Karpas-422 (cell line): Measurements from ENCODE around the gene NLRP6. TPM values are rescaled to one million over a fixed set of nuclear protein-coding genes. Genes with fewer than 3 reads are reported as not detected.
"Not testable (repeated sequence)": the region's sequence is repeated elsewhere in the genome, so short reads cannot be mapped to it uniquely, and the experiment has no call there.

ENCODE experiments used
- DNase-seq: peaks from one replicate; pipeline ENCODE4 v3.0.0-alpha.2; 2015
- H2AFZ ChIP-seq: fragments of 200-600 bp; sonication (generic); 2 replicates; pipeline ENCODE4 v1.6.1; 2014; ENCODE audit warnings: antibody characterized with exemption, low read length, mixed read lengths
- H3K27ac ChIP-seq: fragments of 200-600 bp; sonication (generic); 2 replicates; pipeline ENCODE4 v1.5.1; 2014; ENCODE audit warnings: mild to moderate bottlenecking, low read length, moderate library complexity
- H3K27me3 ChIP-seq: fragments of 200-600 bp; sonication (generic); 2 replicates; pipeline ENCODE4 v1.6.1; 2014; ENCODE audit warnings: low read length, mixed read lengths
- H3K36me3 ChIP-seq: fragments of 200-600 bp; sonication (generic); 2 replicates; pipeline ENCODE4 v1.6.1; 2014; ENCODE audit warnings: low read length, mixed read lengths; ENCODE audit not compliant: insufficient read depth
- H3K4me1 ChIP-seq: fragments of 200-600 bp; sonication (generic); 2 replicates; pipeline ENCODE4 v1.6.1; 2014; ENCODE audit warnings: mild to moderate bottlenecking, low read length, mixed read lengths
- H3K4me2 ChIP-seq: fragments of 200-600 bp; sonication (generic); 2 replicates; pipeline ENCODE4 v1.6.1; 2014; ENCODE audit warnings: low read length, low read depth, mild to moderate bottlenecking; ENCODE audit not compliant: poor library complexity, severe bottlenecking
- H3K4me3 ChIP-seq: fragments of 200-600 bp; sonication (generic); 2 replicates; pipeline ENCODE4 v1.5.1; 2014; ENCODE audit warnings: mild to moderate bottlenecking, antibody characterized with exemption, low read length, mixed read lengths
- H3K79me2 ChIP-seq: fragments of 200-600 bp; sonication (generic); 2 replicates; pipeline ENCODE4 v1.6.1; 2014; ENCODE audit warnings: mild to moderate bottlenecking, low read length, mixed read lengths
- H3K9ac ChIP-seq: fragments of 200-600 bp; sonication (generic); 2 replicates; pipeline ENCODE4 v1.6.0; 2014; ENCODE audit warnings: low read length
- H3K9me2 ChIP-seq: fragments of 200-600 bp; sonication (generic), shearing (Covaris generic); replicated peaks from 2 replicates; pipeline ENCODE4 v1.6.0; 2014; ENCODE audit warnings: mild to moderate bottlenecking, low read length, moderate library complexity; ENCODE audit not compliant: insufficient read depth
- H3K9me3 ChIP-seq: fragments of 300-700, 200-600 bp; sonication (generic); 2 replicates; pipeline ENCODE4 v1.6.1; 2014; ENCODE audit warnings: low read length, mixed read lengths
- H4K20me1 ChIP-seq: fragments of 200-600 bp; sonication (generic); 2 replicates; pipeline ENCODE4 v1.6.1; 2014; ENCODE audit warnings: mild to moderate bottlenecking, antibody characterized with exemption, low read length, low read depth; ENCODE audit not compliant: insufficient read depth
- total RNA-seq: library from RNA; depleted of rRNA; stranded (reverse); fragments of >200 nt; shearing (Covaris generic); gene quantifications from 2 replicates; pipeline ENCODE4 v1.2.3, GENCODE V29; 2014; ENCODE audit warnings: low replicate concordance

NLRP6 gene
- total RNA-seq, 1 experiment from 2014 or later: not detected

- H3K36me3 ChIP-seq, H3K4me3 ChIP-seq, H3K79me2 ChIP-seq, H3K27ac ChIP-seq, H4K20me1 ChIP-seq, H3K9me2 ChIP-seq, DNase-seq, H3K4me2 ChIP-seq, H2AFZ ChIP-seq, H3K9me3 ChIP-seq, H3K9ac ChIP-seq, H3K27me3 ChIP-seq: not testable (repeated sequence)
- peaks cover 10% of the 10 kb centered on the region for H3K4me1 ChIP-seq
Observed at GRCh38 chr11:286977-287820, 9.0 kb downstream of the NLRP6 start.

- no peak overlapping the region for H2AFZ ChIP-seq
- no peak for DNase-seq
Observed at GRCh38 chr11:287821-288477, 9.7 kb downstream of the NLRP6 start.

DNA sequence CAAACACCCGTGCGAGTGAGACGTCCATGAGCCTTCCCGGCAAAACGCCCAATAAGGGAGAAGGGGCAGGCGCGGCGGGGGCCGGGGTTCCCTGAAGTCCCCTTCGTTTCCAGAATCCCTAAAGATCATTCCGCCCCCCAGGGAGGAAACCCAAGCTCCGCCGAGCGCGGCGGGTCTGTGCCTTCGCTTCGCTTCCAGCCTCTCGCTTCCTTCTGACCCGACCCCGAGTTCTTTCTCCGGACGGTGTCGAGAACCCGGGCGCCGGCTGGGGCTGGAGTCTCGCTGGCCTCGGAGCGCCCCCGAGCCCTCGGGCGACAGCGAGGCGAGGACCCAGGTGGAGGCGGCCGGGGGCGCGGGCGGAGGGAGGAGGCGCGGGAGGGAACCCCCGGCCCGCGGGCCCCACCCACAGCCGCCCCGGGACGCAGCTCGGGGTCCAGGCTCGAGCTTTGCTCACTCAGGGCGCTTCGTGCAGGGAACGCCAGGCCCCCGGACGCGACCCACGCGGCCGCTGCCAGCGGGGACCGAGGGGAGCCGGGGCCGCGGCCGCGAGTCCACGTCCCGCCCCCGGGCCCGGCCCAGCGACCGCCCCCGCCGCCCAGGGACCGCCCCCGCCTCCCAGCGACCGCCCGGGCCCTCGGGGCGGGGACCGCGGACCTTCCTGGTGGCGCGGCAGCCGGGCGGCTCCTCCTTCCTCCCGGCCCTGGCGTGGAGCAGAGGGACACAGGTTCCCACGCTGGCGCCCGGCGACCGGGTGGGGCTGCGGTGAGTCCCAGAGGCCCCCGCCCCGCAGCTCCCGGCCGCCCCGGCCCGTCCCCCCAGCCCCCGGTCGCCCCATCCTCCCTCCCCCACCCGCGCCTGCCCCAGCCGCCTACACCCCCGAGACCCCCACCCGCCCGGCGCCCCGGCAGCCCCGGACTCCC, 10.5 kb downstream of the NLRP6 start, which contains the start of gene PGGHG:
Gene PGGHG, plus strand, starts transcription at position 649 of the 920 bp plus-strand sequence. CDS start 691 bp downstream, outside the sequence.
- DNase-seq: peak; percentile 67
- peaks cover 10% of the 10 kb centered on the region for H3K4me1 ChIP-seq

More at GRCh38 chr11:287821-288477, 9.7 kb downstream of the NLRP6 start:
- H3K36me3 ChIP-seq: no peaks in the 10 kb centered on the region
- peaks cover 10% of the 10 kb centered on the region for H3K4me1 ChIP-seq
- H3K27me3 ChIP-seq: no peaks in the 10 kb centered on the region
- no peaks in the 10 kb centered on the region for H3K9me3 ChIP-seq
- no peak overlapping the region for H3K27ac ChIP-seq
- H4K20me1 ChIP-seq: no peaks in the 10 kb centered on the region
- H3K79me2 ChIP-seq: no peaks in the 10 kb centered on the region
- peak overlapping the region; percentile 66 for H3K4me2 ChIP-seq
- H3K9ac ChIP-seq: peak overlapping the region; percentile 39; the same call in 1 of the 2 replicates
- H3K4me3 ChIP-seq: peak overlapping the region; percentile 51; the same call in 1 of the 2 replicates
- H3K9me2 ChIP-seq: no peaks in the 10 kb centered on the region

GRCh38 chr11:289398-289711, 11.1 kb downstream of the NLRP6 start:
- H3K4me1 ChIP-seq: peaks cover 10% of the 10 kb centered on the region
- no peaks in the 10 kb centered on the region for H3K27me3 ChIP-seq
- H3K9me3 ChIP-seq: no peaks in the 10 kb centered on the region
- H3K79me2 ChIP-seq: no peaks in the 10 kb centered on the region
- no peaks in the 10 kb centered on the region for H3K9me2 ChIP-seq
- peak overlapping the region; percentile 48 for H3K9ac ChIP-seq
- DNase-seq: no peak
- no peaks in the 10 kb centered on the region for H4K20me1 ChIP-seq
- no peaks in the 10 kb centered on the region for H3K36me3 ChIP-seq
- H3K27ac ChIP-seq: no peak overlapping the region
- no peak overlapping the region for H2AFZ ChIP-seq
- H3K4me2 ChIP-seq: peak overlapping the region; percentile 54
- H3K4me3 ChIP-seq: peak overlapping the region; percentile 51; the same call in 1 of the 2 replicates

More for the DNA sequence above, 10.5 kb downstream of the NLRP6 start, which contains the start of gene PGGHG:
- H3K27me3 ChIP-seq: no peaks in the 10 kb centered on the region
- no peaks in the 10 kb centered on the region for H3K79me2 ChIP-seq
- H4K20me1 ChIP-seq: no peaks in the 10 kb centered on the region
- peak within 1 kb of the TSS; percentile 21; the same call in 1 of the 2 replicates for H2AFZ ChIP-seq
- peak within 1 kb of the TSS; percentile 51; the same call in 1 of the 2 replicates for H3K4me3 ChIP-seq
- no peak within 1 kb of the TSS for H3K27ac ChIP-seq
- no peaks in the 10 kb centered on the region for H3K9me2 ChIP-seq
- H3K36me3 ChIP-seq: no peaks in the 10 kb centered on the region
- H3K9me3 ChIP-seq: no peaks in the 10 kb centered on the region
- peak within 1 kb of the TSS; percentile 66 for H3K4me2 ChIP-seq
- peak within 1 kb of the TSS; percentile 48 for H3K9ac ChIP-seq

DNA sequence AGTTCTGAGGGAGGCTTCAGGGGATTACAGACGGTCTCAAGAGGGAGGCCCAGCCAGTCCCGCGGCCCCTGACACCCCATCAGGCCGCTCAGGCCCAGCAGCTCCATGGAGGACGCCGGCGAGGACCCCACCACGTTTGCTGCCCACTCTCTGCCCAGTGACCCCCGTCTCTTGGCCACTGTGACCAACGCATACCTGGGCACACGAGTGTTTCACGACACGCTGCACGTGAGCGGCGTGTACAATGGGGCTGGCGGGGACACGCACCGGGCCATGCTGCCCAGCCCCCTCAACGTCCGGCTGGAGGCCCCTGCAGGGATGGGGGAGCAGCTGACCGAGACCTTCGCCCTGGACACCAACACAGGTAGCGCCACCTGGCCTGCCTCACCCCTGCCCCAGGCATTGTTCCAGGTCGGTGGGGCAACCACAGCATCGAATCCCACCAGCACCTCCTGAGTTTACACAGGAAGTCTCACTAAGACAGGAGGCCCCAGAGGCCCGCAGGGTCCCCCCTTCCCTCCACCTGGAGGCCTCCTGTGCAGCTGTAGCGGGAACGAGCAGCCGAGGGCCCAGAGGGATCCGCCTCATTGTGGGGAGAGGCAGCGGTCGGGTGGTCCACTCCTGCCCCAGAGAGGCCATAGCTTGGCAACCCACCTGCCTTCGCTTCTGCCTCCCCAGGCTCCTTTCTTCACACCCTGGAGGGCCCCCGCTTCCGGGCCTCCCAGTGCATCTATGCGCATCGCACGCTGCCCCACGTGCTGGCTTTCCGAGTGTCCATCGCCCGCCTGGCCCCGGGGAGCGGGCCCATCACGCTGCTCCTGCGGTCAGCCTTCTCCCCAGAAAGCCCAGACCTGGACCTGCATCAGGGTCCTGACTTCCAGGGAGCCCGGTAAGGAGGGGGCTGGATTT, 11.8 kb downstream of the NLRP6 start:
- no peaks in the 10 kb centered on the region for H4K20me1 ChIP-seq
- peak overlapping the region; percentile 54 for H3K4me2 ChIP-seq
- H3K4me3 ChIP-seq: peak overlapping the region; percentile 51; the same call in 1 of the 2 replicates
- no peak overlapping the region for H3K27ac ChIP-seq
- no peaks in the 10 kb centered on the region for H3K36me3 ChIP-seq
- no peaks in the 10 kb centered on the region for H3K9me2 ChIP-seq
- H2AFZ ChIP-seq: no peak overlapping the region
- no peaks in the 10 kb centered on the region for H3K79me2 ChIP-seq
- peaks cover 10% of the 10 kb centered on the region for H3K4me1 ChIP-seq
- no peaks in the 10 kb centered on the region for H3K9me3 ChIP-seq
- DNase-seq: no peak
- H3K9ac ChIP-seq: peak overlapping the region; percentile 48
- H3K27me3 ChIP-seq: no peaks in the 10 kb centered on the region

GRCh38 chr11:290621-291231, 12.5 kb downstream of the NLRP6 start:
- Histone ChIP-seq H3K4me2 (no peak overlapping the region), H4K20me1 (no peaks in the 10 kb centered on the region), H3K27me3 (no peaks in the 10 kb centered on the region), H3K4me3 (no peak overlapping the region), H2AFZ (no peak overlapping the region), H3K4me1 (peaks cover 10% of the 10 kb centered on the region), H3K9me2 (no peaks in the 10 kb centered on the region), H3K27ac (no peak overlapping the region), H3K79me2 (no peaks in the 10 kb centered on the region), H3K9me3 (no peaks in the 10 kb centered on the region), H3K9ac (no peak overlapping the region), H3K36me3 (no peaks in the 10 kb centered on the region)
- DNase-seq: no peak
